ENCODE measurements around the gene COQ10A. TPM values are rescaled to one million over a fixed set of nuclear protein-coding genes. Genes with fewer than 3 reads are reported as not detected.

COQ10A gene
- total RNA-seq, 4 donors from 2014 or later, result 17.7 to 90.1 (median 54.5) TPM

DNA sequence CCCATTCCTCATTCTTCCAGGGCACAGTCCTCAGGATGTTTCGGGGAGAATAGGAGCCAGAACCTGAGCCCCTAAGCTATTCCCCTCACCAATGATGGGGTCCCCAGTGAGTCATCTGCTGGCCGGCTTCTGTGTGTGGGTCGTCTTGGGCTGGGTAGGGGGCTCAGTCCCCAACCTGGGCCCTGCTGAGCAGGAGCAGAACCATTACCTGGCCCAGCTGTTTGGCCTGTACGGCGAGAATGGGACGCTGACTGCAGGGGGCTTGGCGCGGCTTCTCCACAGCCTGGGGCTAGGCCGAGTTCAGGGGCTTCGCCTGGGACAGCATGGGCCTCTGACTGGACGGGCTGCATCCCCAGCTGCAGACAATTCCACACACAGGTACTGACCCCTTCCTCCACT is 35.6 kb upstream of the COQ10A start:
- DNase-seq (no peak), ATAC-seq (no peak)
- peaks cover 0 to 13% of the 10 kb centered on the region in 2 donors for H3K36me3 ChIP-seq

DNA sequence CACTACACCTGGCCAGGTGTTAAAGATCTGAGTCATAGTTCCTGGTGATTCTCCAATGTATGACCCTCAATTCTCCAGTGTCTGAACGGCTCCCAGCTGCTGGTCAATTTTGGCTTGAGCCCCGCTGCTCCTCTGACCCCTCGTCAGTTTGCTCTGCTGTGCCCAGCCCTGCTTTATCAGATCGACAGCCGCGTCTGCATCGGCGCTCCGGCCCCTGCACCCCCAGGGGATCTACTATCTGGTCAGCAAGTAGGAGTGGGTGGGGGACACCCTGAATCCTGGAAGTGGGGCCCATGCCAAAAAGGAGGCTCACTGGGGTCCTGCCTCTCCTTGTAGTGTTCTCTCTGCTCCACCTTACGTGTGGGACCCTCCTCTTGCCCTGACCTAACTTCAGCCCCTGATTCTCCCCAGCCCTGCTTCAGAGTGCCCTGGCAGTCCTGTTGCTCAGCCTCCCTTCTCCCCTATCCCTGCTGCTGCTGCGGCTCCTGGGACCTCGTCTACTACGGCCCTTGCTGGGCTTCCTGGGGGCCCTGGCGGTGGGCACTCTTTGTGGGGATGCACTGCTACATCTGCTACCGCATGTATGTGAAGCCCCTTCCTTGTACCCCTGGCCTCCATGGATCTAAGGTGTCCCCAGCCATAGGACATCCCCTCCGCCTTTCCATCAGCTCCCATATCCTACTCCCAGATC is 31.9 kb upstream of the COQ10A start:
- TF ChIP-seq POLR2A (IDR thresholded peaks at IDR 0.05), result no peak
- intact Hi-C loops (cut with DNase I; ENCODE audit: low total_unique reads), result no loop called here
- peaks cover 0 to 8% of the 10 kb centered on the region in 2 donors for H3K36me3 ChIP-seq
- H3K27ac ChIP-seq, result no peak overlapping the region
- DNase-seq (no peak), ATAC-seq (no peak)
- H3K27me3 ChIP-seq, result no peaks in the 10 kb centered on the region
- in situ Hi-C loops (cut with MboI; ENCODE audit: low sequenced_read_pairs in 4 of 4), result no loop called here
- no peak overlapping the region for H3K4me3 ChIP-seq
- no peaks in the 10 kb centered on the region for H3K9me3 ChIP-seq
- no peaks in the 10 kb centered on the region for H3K4me1 ChIP-seq

More for the DNA sequence above, 35.6 kb upstream of the COQ10A start:
- Histone ChIP-seq H3K9me3 (no peaks in the 10 kb centered on the region), H3K4me1 (no peaks in the 10 kb centered on the region), H3K27ac (no peak overlapping the region), H3K27me3 (no peaks in the 10 kb centered on the region), H3K4me3 (no peak overlapping the region)
- TF ChIP-seq, protein P1, sequence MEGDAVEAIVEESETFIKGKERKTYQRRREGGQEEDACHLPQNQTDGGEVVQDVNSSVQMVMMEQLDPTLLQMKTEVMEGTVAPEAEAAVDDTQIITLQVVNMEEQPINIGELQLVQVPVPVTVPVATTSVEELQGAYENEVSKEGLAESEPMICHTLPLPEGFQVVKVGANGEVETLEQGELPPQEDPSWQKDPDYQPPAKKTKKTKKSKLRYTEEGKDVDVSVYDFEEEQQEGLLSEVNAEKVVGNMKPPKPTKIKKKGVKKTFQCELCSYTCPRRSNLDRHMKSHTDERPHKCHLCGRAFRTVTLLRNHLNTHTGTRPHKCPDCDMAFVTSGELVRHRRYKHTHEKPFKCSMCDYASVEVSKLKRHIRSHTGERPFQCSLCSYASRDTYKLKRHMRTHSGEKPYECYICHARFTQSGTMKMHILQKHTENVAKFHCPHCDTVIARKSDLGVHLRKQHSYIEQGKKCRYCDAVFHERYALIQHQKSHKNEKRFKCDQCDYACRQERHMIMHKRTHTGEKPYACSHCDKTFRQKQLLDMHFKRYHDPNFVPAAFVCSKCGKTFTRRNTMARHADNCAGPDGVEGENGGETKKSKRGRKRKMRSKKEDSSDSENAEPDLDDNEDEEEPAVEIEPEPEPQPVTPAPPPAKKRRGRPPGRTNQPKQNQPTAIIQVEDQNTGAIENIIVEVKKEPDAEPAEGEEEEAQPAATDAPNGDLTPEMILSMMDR (IDR thresholded peaks at IDR 0.05 in 4 of 5, conservative IDR thresholded peaks at IDR 0.05 in 1 of 5), result no peak
- TF ChIP-seq POLR2A (IDR thresholded peaks at IDR 0.05), result no peak
- in situ Hi-C loops (cut with MboI; ENCODE audit: low sequenced_read_pairs in 4 of 4), result no loop called here
- intact Hi-C loops (cut with DNase I; ENCODE audit: low total_unique reads), result no loop called here

DNA sequence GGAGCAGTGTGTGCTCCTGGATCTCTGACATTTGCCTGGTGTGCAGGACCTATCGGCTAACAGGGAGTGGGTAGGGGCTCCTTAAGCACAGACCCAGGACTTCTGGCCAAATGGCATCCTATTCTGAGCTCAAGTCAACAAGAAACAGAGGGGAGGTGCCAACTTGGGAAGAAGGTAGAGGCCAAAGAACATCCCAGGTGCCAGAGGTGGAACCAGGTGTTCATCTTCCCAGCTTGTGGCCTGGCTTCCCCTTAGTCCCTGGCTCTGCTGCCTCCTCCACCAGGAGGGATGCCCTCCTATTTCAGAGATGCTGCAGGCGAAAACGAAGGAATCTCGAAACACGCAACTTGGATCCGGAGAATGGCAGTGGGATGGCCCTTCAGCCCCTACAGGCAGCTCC is 30.7 kb upstream of the COQ10A start:
- no peaks in the 10 kb centered on the region for H3K4me1 ChIP-seq
- no peak overlapping the region for H3K27ac ChIP-seq
- intact Hi-C loops (cut with DNase I; ENCODE audit: low total_unique reads), result no loop called here
- no peaks in the 10 kb centered on the region for H3K9me3 ChIP-seq
- H3K27me3 ChIP-seq, result no peaks in the 10 kb centered on the region
- ATAC-seq (no peak), DNase-seq (no peak)
- TF ChIP-seq POLR2A (IDR thresholded peaks at IDR 0.05), result no peak
- TF ChIP-seq, protein P1 (IDR thresholded peaks at IDR 0.05 in 4 of 5, conservative IDR thresholded peaks at IDR 0.05 in 1 of 5), result no peak
- peaks cover 0 to 20% of the 10 kb centered on the region in 2 donors for H3K36me3 ChIP-seq
- no peak overlapping the region for H3K4me3 ChIP-seq
- in situ Hi-C loops (cut with MboI; ENCODE audit: low sequenced_read_pairs in 4 of 4), result no loop called here

DNA sequence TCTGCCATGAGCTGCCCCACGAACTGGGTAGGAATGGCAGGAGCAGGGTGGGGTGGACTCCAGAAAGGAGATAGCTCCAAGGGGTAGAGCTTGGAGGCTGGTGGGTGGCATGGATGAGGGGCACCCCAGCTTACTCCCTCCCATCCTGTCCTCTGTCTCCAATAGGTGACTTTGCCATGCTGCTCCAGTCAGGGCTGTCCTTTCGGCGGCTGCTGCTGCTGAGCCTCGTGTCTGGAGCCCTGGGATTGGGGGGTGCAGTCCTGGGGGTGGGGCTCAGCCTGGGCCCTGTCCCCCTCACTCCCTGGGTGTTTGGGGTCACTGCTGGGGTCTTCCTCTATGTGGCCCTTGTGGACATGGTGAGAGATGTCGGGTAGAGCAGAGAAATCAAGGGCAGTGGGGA is 29.8 kb upstream of the COQ10A start:
- no peak for ATAC-seq
- in situ Hi-C loops (cut with MboI; ENCODE audit: low sequenced_read_pairs in 4 of 4), result no loop called here
- Histone ChIP-seq H3K4me1 (no peaks in the 10 kb centered on the region), H3K36me3 (peaks cover 0 to 29% of the 10 kb centered on the region in 2 donors), H3K4me3 (no peak overlapping the region), H3K9me3 (no peaks in the 10 kb centered on the region), H3K27ac (no peak overlapping the region), H3K27me3 (no peaks in the 10 kb centered on the region)
- TF ChIP-seq, protein P1 (IDR thresholded peaks at IDR 0.05 in 4 of 5, conservative IDR thresholded peaks at IDR 0.05 in 1 of 5), result no peak
- TF ChIP-seq POLR2A (IDR thresholded peaks at IDR 0.05), result no peak
- intact Hi-C loops (cut with DNase I; ENCODE audit: low total_unique reads), result no loop called here
- DNase-seq, result no peak

DNA sequence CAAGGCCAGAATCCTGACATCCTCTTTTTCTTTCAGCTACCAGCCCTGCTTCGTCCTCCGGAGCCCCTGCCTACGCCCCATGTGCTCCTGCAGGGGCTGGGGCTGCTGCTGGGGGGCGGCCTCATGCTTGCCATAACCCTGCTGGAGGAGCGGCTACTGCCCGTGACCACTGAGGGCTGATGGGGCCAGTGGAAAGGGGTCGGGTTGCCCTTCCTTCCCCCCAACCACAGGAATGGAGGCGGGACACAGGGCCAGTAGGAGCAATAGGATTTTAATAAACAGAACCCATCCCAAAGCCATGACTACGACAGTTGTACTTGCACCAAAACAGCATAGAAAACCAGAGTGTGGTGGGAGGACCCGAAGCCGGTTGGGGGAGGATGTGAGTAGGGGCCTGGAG is 29.2 kb upstream of the COQ10A start:
- ATAC-seq (no peak), DNase-seq (no peak)
- peaks cover 0 to 35% of the 10 kb centered on the region in 2 donors for H3K36me3 ChIP-seq
- no peak overlapping the region for H3K27ac ChIP-seq
- in situ Hi-C loops (cut with MboI; ENCODE audit: low sequenced_read_pairs in 4 of 4), result no loop called here
- intact Hi-C loops (cut with DNase I; ENCODE audit: low total_unique reads), result no loop called here
- H3K9me3 ChIP-seq, result no peaks in the 10 kb centered on the region
- no peak overlapping the region for H3K4me3 ChIP-seq
- TF ChIP-seq, protein P1 (IDR thresholded peaks at IDR 0.05 in 4 of 5, conservative IDR thresholded peaks at IDR 0.05 in 1 of 5), result no peak
- TF ChIP-seq POLR2A (IDR thresholded peaks at IDR 0.05), result no peak
- H3K27me3 ChIP-seq, result no peaks in the 10 kb centered on the region
- no peaks in the 10 kb centered on the region for H3K4me1 ChIP-seq

All from gastrocnemius medialis (tissue), 4 donors.